ENCODE results near the gene TAF9B. TPM values are rescaled to one million over a fixed set of nuclear protein-coding genes. Genes with fewer than 3 reads are reported as not detected.

TAF9B gene
- total RNA-seq, 1 experiment from 2014 or later = 22.2 TPM

DNA sequence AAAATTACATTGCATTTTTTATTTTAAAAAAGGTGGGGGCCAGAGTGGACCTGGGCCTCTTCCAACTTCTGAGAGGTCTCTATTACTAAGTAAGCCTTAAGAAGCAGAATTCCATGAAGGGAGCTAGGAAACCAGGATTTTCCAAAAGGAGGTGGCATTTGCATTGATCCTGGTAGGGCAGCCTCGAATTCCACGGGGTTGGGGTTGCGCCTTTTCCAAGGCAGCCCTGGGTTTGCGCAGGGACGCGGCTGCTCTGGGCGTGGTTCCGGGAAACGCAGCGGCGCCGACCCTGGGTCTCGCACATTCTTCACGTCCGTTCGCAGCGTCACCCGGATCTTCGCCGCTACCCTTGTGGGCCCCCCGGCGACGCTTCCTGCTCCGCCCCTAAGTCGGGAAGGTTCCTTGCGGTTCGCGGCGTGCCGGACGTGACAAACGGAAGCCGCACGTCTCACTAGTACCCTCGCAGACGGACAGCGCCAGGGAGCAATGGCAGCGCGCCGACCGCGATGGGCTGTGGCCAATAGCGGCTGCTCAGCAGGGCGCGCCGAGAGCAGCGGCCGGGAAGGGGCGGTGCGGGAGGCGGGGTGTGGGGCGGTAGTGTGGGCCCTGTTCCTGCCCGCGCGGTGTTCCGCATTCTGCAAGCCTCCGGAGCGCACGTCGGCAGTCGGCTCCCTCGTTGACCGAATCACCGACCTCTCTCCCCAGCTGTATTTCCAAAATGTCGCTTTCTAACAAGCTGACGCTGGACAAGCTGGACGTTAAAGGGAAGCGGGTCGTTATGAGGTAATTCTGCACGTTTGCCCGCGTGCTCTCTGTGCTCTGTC is 35.6 kb downstream of the TAF9B start, which contains the start of gene PGK1:
TSS of gene PGK1 (plus strand) at position 626 of the 824 bp plus-strand sequence. CDS start at position 719, 93 bp downstream.
- Histone ChIP-seq H3K4me3 (ENCODE audit: low read depth, low read length) (peak within 1 kb of the TSS; percentile 66), H3K36me3 (ENCODE audit: control insufficient read depth, insufficient read depth, low read length) (no peaks in the 10 kb centered on the region; the same call in 1 of the 2 replicates), H3K4me1 (no peaks in the 10 kb centered on the region), H3K27me3 (replicated peaks; ENCODE audit: control insufficient read depth, insufficient read depth, low read length) (no peaks in the 10 kb centered on the region), H3K9me3 (no peaks in the 10 kb centered on the region)
- ChIA-PET CTCF (no interaction called here), POLR2A (interaction anchor here (0.5 to 0.6 kb wide), 2 partner anchors 16 to 40 kb away, joined by 3 to 6 read pairs; no protein-coding TSS in a partner anchor)
- Mint-ChIP-seq H3K27ac (ENCODE audit: unreplicated experiment) (peak within 1 kb of the TSS; percentile 85), H3K4me3 (ENCODE audit: unreplicated experiment) (peak within 1 kb of the TSS; percentile 88), H3K36me3 (ENCODE audit: insufficient read depth, unreplicated experiment) (peaks cover 40% of the 10 kb centered on the region), H3K4me1 (ENCODE audit: low read depth, unreplicated experiment) (peaks cover 13% of the 10 kb centered on the region), H3K9me3 (ENCODE audit: unreplicated experiment) (no peaks in the 10 kb centered on the region), H3K27me3 (ENCODE audit: insufficient read depth, unreplicated experiment) (no peaks in the 10 kb centered on the region)
- BruUV-seq (replicated peaks) = no TSS peak
- TF ChIP-seq, protein P1, sequence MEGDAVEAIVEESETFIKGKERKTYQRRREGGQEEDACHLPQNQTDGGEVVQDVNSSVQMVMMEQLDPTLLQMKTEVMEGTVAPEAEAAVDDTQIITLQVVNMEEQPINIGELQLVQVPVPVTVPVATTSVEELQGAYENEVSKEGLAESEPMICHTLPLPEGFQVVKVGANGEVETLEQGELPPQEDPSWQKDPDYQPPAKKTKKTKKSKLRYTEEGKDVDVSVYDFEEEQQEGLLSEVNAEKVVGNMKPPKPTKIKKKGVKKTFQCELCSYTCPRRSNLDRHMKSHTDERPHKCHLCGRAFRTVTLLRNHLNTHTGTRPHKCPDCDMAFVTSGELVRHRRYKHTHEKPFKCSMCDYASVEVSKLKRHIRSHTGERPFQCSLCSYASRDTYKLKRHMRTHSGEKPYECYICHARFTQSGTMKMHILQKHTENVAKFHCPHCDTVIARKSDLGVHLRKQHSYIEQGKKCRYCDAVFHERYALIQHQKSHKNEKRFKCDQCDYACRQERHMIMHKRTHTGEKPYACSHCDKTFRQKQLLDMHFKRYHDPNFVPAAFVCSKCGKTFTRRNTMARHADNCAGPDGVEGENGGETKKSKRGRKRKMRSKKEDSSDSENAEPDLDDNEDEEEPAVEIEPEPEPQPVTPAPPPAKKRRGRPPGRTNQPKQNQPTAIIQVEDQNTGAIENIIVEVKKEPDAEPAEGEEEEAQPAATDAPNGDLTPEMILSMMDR (IDR thresholded peaks at IDR 0.05; ENCODE audit: insufficient read depth in 1 of 2, low read depth in 1 of 2, low read length in 1 of 2, severe bottlenecking in 1 of 2, unreplicated experiment in 1 of 2) = no peak
- DNase-seq = peak; percentile 94 to 97
- intact Hi-C loops (cut with micrococcal nuclease; ENCODE audit: unreplicated experiment) = loop anchor here (2.0 to 10.0 kb wide), 3 partner anchors 192 to 319 kb away; partner anchors contain the start of genes ATP7A, ATRX and MAGT1

DNA sequence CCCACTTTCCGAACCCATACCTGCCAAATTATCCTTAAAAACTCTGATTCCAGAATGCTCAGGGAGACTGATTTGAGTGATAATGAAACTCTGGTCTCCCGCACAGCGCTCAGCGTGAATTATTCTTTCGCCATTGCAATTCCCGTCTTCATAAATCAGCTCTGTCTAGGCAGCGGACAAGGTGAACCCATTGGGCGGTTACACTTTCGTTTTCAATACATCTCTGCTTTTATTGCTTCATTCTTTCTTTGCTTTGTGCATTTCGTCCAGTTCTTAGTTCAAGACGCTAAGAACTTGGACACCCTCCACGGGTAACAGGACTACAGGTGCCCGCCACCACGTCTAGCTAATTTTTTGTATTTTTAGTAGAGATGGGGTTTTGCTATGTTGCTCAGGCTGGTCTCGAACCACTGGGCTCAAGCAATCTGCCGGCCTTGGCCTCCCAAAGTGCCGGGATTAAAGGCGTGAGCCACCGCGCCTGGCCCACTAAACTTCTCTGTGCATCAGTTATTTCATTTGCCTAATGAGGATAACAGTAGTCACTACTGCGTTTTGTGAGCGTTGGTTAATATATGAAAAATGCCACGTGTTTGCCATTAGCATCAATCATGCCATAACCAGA is 36.3 kb downstream of the TAF9B start:
- Mint-ChIP-seq H3K4me1 (ENCODE audit: low read depth, unreplicated experiment) (peaks cover 12% of the 10 kb centered on the region), H3K36me3 (ENCODE audit: insufficient read depth, unreplicated experiment) (peaks cover 40% of the 10 kb centered on the region), H3K9me3 (ENCODE audit: unreplicated experiment) (no peaks in the 10 kb centered on the region), H3K27me3 (ENCODE audit: insufficient read depth, unreplicated experiment) (no peaks in the 10 kb centered on the region), H3K27ac (ENCODE audit: unreplicated experiment) (peak overlapping the region; percentile 85), H3K4me3 (ENCODE audit: unreplicated experiment) (peak overlapping the region; percentile 88)
- H3K4me1 ChIP-seq = no peaks in the 10 kb centered on the region
- TF ChIP-seq, protein P1 (IDR thresholded peaks at IDR 0.05; ENCODE audit: insufficient read depth in 1 of 2, low read depth in 1 of 2, low read length in 1 of 2, severe bottlenecking in 1 of 2, unreplicated experiment in 1 of 2) = no peak
- no peaks in the 10 kb centered on the region for H3K9me3 ChIP-seq
- ChIA-PET CTCF (no interaction called here), POLR2A (no interaction called here)
- no peaks in the 10 kb centered on the region; the same call in 1 of the 2 replicates for H3K36me3 ChIP-seq (ENCODE audit: control insufficient read depth, insufficient read depth, low read length)
- no TSS peak for BruUV-seq (replicated peaks)
- H3K4me3 ChIP-seq (ENCODE audit: low read depth, low read length) = peak overlapping the region; percentile 33
- no peaks in the 10 kb centered on the region for H3K27me3 ChIP-seq (replicated peaks; ENCODE audit: control insufficient read depth, insufficient read depth, low read length)
- DNase-seq = no peak
- intact Hi-C loops (cut with micrococcal nuclease; ENCODE audit: unreplicated experiment) = loop anchor here (5.0 to 10.0 kb wide), 2 partner anchors 191 to 318 kb away; partner anchors contain the start of genes ATP7A and ATRX

DNA sequence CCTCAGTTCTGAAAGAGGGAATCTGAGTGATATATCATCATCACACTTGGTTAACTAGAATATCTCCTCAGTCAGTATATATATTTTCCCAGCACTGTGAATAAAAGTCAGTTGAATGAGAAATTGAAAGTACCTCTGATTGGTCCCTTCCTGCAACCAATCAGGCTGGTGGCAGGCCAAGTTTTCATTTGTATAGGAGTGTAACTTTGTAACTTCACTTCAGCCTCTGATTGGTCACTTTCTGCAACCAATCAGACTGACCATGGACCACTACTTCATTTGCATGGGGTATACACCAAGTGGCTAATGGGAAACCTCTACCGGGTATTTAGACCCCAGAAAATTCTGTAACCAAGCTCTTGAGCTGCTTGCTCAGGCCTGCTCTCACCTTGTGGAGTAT is 37.4 kb downstream of the TAF9B start:
- H3K9me3 Mint-ChIP-seq (ENCODE audit: unreplicated experiment) = no peaks in the 10 kb centered on the region
- TF ChIP-seq, protein P1 (IDR thresholded peaks at IDR 0.05; ENCODE audit: insufficient read depth in 1 of 2, low read depth in 1 of 2, low read length in 1 of 2, severe bottlenecking in 1 of 2, unreplicated experiment in 1 of 2) = no peak
- CTCF ChIA-PET = interaction anchor here (1.0 kb wide), 1 partner anchor 10 kb away, joined by 3 read pairs; no protein-coding TSS in a partner anchor
- no peak overlapping the region for H3K27ac Mint-ChIP-seq (ENCODE audit: unreplicated experiment)
- POLR2A ChIA-PET = no interaction called here
- DNase-seq = no peak
- H3K4me1 Mint-ChIP-seq (ENCODE audit: low read depth, unreplicated experiment) = peaks cover 1% of the 10 kb centered on the region
- no peak overlapping the region for H3K4me3 ChIP-seq (ENCODE audit: low read depth, low read length)
- H3K9me3 ChIP-seq = no peaks in the 10 kb centered on the region
- intact Hi-C loops (cut with micrococcal nuclease; ENCODE audit: unreplicated experiment) = loop anchor here (5.0 to 10.0 kb wide), 2 partner anchors 190 to 317 kb away; partner anchors contain the start of genes ATP7A and ATRX
- H3K27me3 Mint-ChIP-seq (ENCODE audit: insufficient read depth, unreplicated experiment) = no peaks in the 10 kb centered on the region
- H3K4me3 Mint-ChIP-seq (ENCODE audit: unreplicated experiment) = no peak overlapping the region
- H3K36me3 ChIP-seq (ENCODE audit: control insufficient read depth, insufficient read depth, low read length) = no peaks in the 10 kb centered on the region; the same call in 1 of the 2 replicates
- no TSS peak for BruUV-seq (replicated peaks)
- peaks cover 34% of the 10 kb centered on the region for H3K36me3 Mint-ChIP-seq (ENCODE audit: insufficient read depth, unreplicated experiment)
- H3K27me3 ChIP-seq (replicated peaks; ENCODE audit: control insufficient read depth, insufficient read depth, low read length) = no peaks in the 10 kb centered on the region
- H3K4me1 ChIP-seq = no peaks in the 10 kb centered on the region

Data from Caco-2 (cell line).